IMR-90 (cell line): ENCODE measurements around the gene TRIO. TPM values are rescaled to one million over a fixed set of nuclear protein-coding genes. Genes with fewer than 3 reads are reported as not detected.

ENCODE experiments used
- ATAC-seq: fragments of 200-7000 bp; cut with Tn5 transposase; 2 replicates; pipeline ENCODE4 v1.9.1; 2020; ENCODE audit warnings: low read depth, mild to moderate bottlenecking, moderate library complexity
- BruUV-seq: library from RNA; stranded (reverse); fragments of 400-500 nt; replicated peaks from 2 replicates; lab custom pipeline; 2021; lab: Mats Ljungman, UMichigan
- CTCF ChIA-PET: fragments of 300-600 bp; formaldehyde crosslinking; extraction: SDS; loops from one replicate; lab custom pipeline; 2021; ENCODE audit warnings: antibody characterized with exemption; lab: Yijun Ruan, JAX
- POLR2A ChIA-PET: fragments of 300-600 bp; sonication (Branson Sonifier 250); formaldehyde crosslinking; loops from one replicate; lab custom pipeline; 2022; ENCODE audit warnings: antibody characterized with exemption; ENCODE audit not compliant: unreplicated experiment; lab: Charles Lee
- DNase-seq: peaks from one replicate; pipeline ENCODE4 v3.0.0; 2013
- H2AFZ ChIP-seq: replicated peaks from 2 replicates; pipeline ENCODE3; 2013; ENCODE audit warnings: low read length, mild to moderate bottlenecking; ENCODE audit not compliant: poor library complexity
- H2AK5ac ChIP-seq: 2 replicates; pipeline ENCODE4 v1.6.1; 2013; ENCODE audit warnings: low read depth, low read length, inconsistent platforms
- H2AK9ac ChIP-seq: replicated peaks from 2 replicates; pipeline ENCODE3; 2013; ENCODE audit warnings: mild to moderate bottlenecking, low read depth, low read length, moderate library complexity; ENCODE audit not compliant: poor library complexity
- H2BK120ac ChIP-seq: 2 replicates; pipeline ENCODE4 v1.6.1; 2013; ENCODE audit warnings: low read depth, low read length, inconsistent platforms
- H2BK15ac ChIP-seq: 3 replicates; pipeline ENCODE4 v1.6.1; 2013; ENCODE audit warnings: low read depth, low read length, inconsistent platforms
- H2BK20ac ChIP-seq: 2 replicates; pipeline ENCODE4 v1.6.1; 2013; ENCODE audit warnings: low read depth, mild to moderate bottlenecking, inconsistent platforms, low read length, moderate library complexity
- H2BK5ac ChIP-seq: 2 replicates; pipeline ENCODE4 v1.6.1; 2013; ENCODE audit warnings: mild to moderate bottlenecking, low read depth, low read length, inconsistent platforms; ENCODE audit not compliant: poor library complexity, severe bottlenecking
- H3K14ac ChIP-seq: replicated peaks from 2 replicates; pipeline ENCODE4 v1.6.1; 2013; ENCODE audit warnings: low read depth, low read length, inconsistent platforms
- H3K18ac ChIP-seq: 2 replicates; pipeline ENCODE4 v1.6.1; 2013; ENCODE audit warnings: low read depth, low read length, control low read depth
- H3K23ac ChIP-seq: 2 replicates; pipeline ENCODE4 v1.6.1; 2013; ENCODE audit warnings: low read depth, low read length, inconsistent platforms
- H3K27ac ChIP-seq: 2 replicates; pipeline ENCODE4 v1.5.1; 2013; ENCODE audit warnings: mild to moderate bottlenecking, control low read depth, low read length; ENCODE audit not compliant: insufficient read depth
- H3K27me3 ChIP-seq: 2 replicates; pipeline ENCODE4 v1.6.1; 2013; ENCODE audit warnings: low read length; ENCODE audit not compliant: control insufficient read depth, insufficient read depth
- H3K36me3 ChIP-seq: 2 replicates; pipeline ENCODE4 v1.6.1; 2013; ENCODE audit warnings: low read length, mixed read lengths; ENCODE audit not compliant: control insufficient read depth, insufficient read depth
- H3K4ac ChIP-seq: 2 replicates; pipeline ENCODE4 v1.6.1; 2013; ENCODE audit warnings: low read depth, low read length, inconsistent platforms
- H3K4me1 ChIP-seq: 2 replicates; pipeline ENCODE4 v1.6.1; 2013; ENCODE audit warnings: low read length, mixed read lengths; ENCODE audit not compliant: control insufficient read depth, insufficient read depth
- H3K4me2 ChIP-seq: 2 replicates; pipeline ENCODE4 v1.6.1; 2013; ENCODE audit warnings: low read depth, mild to moderate bottlenecking, control low read depth, low read length, moderate library complexity
- H3K4me3 ChIP-seq: 2 replicates; pipeline ENCODE4 v1.5.1; 2013; ENCODE audit warnings: low read depth, mild to moderate bottlenecking, control low read depth, low read length, moderate library complexity; ENCODE audit not compliant: insufficient read depth
- H3K56ac ChIP-seq: 2 replicates; pipeline ENCODE4 v1.6.1; 2013; ENCODE audit warnings: low read length, inconsistent platforms; ENCODE audit not compliant: insufficient read depth; ENCODE audit errors: extremely low read depth
- H3K79me1 ChIP-seq, 2 experiments: 2 replicates each; pipeline ENCODE4 v1.6.1; 2013; ENCODE audit warnings: low read length in 2 of 2, inconsistent platforms in 1 of 2, low read depth in 1 of 2
- H3K9ac ChIP-seq: 2 replicates; pipeline ENCODE4 v1.6.1; 2013; ENCODE audit warnings: low read depth, low read length, control low read depth
- H3K9me1 ChIP-seq: 2 replicates; pipeline ENCODE4 v1.6.1; 2013; ENCODE audit warnings: low read length, inconsistent platforms; ENCODE audit not compliant: insufficient read depth
- H3K9me3 ChIP-seq: 2 replicates; pipeline ENCODE4 v1.6.1; 2013; ENCODE audit warnings: low read length; ENCODE audit not compliant: control insufficient read depth, insufficient read depth
- H4K20me1 ChIP-seq: 2 replicates; pipeline ENCODE4 v1.6.1; 2013; ENCODE audit warnings: low read length, inconsistent platforms; ENCODE audit not compliant: insufficient read depth
- H4K5ac ChIP-seq: 2 replicates; pipeline ENCODE4 v1.6.1; 2013; ENCODE audit warnings: mild to moderate bottlenecking, low read depth, low read length, control low read depth
- H4K8ac ChIP-seq, 2 experiments: 2 replicates each; pipeline ENCODE4 v1.6.1; 2013; ENCODE audit warnings: low read depth in 2 of 2, low read length in 2 of 2, control low read depth in 1 of 2, inconsistent platforms in 1 of 2
- H4K91ac ChIP-seq: 2 replicates; pipeline ENCODE4 v1.6.1; 2013; ENCODE audit warnings: low read depth, low read length, inconsistent platforms; ENCODE audit not compliant: insufficient read depth
- BHLHE40 ChIP-seq: fragments of 150-350 bp; IDR thresholded peaks from 2 replicates; pipeline ENCODE4 v1.6.1; 2016; ENCODE audit warnings: mild to moderate bottlenecking, low read depth, low read length
- CEBPB ChIP-seq: IDR thresholded peaks from 2 replicates; pipeline ENCODE4 v1.6.1; 2012; ENCODE audit warnings: low read depth, low read length, improper control_type of control experiment
- CTCF ChIP-seq: conservative IDR thresholded peaks from 2 replicates; pipeline ENCODE4 v1.5.1; 2012; ENCODE audit warnings: mild to moderate bottlenecking, low read depth, low read length, improper control_type of control experiment
- MAFK ChIP-seq: IDR thresholded peaks from 2 replicates; pipeline ENCODE4 v1.6.1; 2012; ENCODE audit warnings: low read depth, low read length, improper control_type of control experiment
- MAZ ChIP-seq: IDR thresholded peaks from 2 replicates; pipeline ENCODE4 v1.6.1; 2012; ENCODE audit warnings: low read depth, mild to moderate bottlenecking, low read length, improper control_type of control experiment, moderate library complexity, borderline replicate concordance
- MXI1 ChIP-seq: IDR thresholded peaks from 2 replicates; pipeline ENCODE4 v1.6.1; 2012; ENCODE audit warnings: low read depth, mild to moderate bottlenecking, low read length, moderate library complexity, borderline replicate concordance
- NFE2L2 ChIP-seq: fragments of 150-350 bp; IDR thresholded peaks from 2 replicates; pipeline ENCODE4 v1.6.1; 2016; ENCODE audit warnings: low read depth, mild to moderate bottlenecking, low read length
- POLR2A ChIP-seq: IDR thresholded peaks from 2 replicates; pipeline ENCODE4 v1.6.1; 2012; ENCODE audit warnings: mild to moderate bottlenecking, low read depth, low read length
- USF2 ChIP-seq: fragments of 150-350 bp; IDR thresholded peaks from 2 replicates; pipeline ENCODE4 v1.6.1; 2017; ENCODE audit warnings: mild to moderate bottlenecking, antibody characterized with exemption, low read length, low read depth
- WGBS, 2 experiments: methylation state at CpG; one replicate each; pipeline versions ENCODE4 v1.1.5 to v1.1.7; 2013; ENCODE audit warnings: missing lambda C conversion rate in 2 of 2; ENCODE audit not compliant: insufficient read length in 1 of 2; ENCODE audit errors: extremely low coverage in 2 of 2; 5-methylcytosine and 5-hydroxymethylcytosine counted together
- dilution Hi-C: fragments of 300-500 bp; cut with HindIII; formaldehyde crosslinking; loops from one replicate; pipeline ENCODE4 v1.14.3; 2018; ENCODE audit warnings: low sequenced_read_pairs; ENCODE audit not compliant: unreplicated experiment
- in situ Hi-C: fragments of 300-500 bp; cut with MboI; formaldehyde crosslinking; loops from 3 replicates; pipeline ENCODE4 v1.14.3; 2019; ENCODE audit warnings: low sequenced_read_pairs, inconsistent platforms, mixed read lengths
- intact Hi-C: fragments of 100-400 bp; cut with micrococcal nuclease; formaldehyde crosslinking; loops from 2 replicates; pipeline ENCODE4 v1.10.0; 2022
- polyA plus RNA-seq, 3 experiments: library from polyadenylated mRNA; depleted of rRNA; stranded (reverse); fragments of >200 nt; gene quantifications; 2 replicates each; pipeline ENCODE4 v1.2.3, GENCODE V29; 2012; ENCODE audit warnings: low replicate concordance in 1 of 3
- total RNA-seq: library from RNA; depleted of rRNA; stranded (reverse); fragments of >200 nt; gene quantifications from 2 replicates; pipeline ENCODE4 v1.2.3, GENCODE V29; 2012

The TRIO gene
- total and polyA plus RNA-seq, 2 of the 4 experiments (the other 2 are of a cell fraction): 206 to 522 TPM

- H2BK15ac ChIP-seq: no peak overlapping the region
- no peak overlapping the region for H4K8ac ChIP-seq
- no peak for DNase-seq
- H2BK20ac ChIP-seq: no peak overlapping the region
- H3K18ac ChIP-seq: no peak overlapping the region
- H3K4me2 ChIP-seq: no peak overlapping the region
- TF ChIP-seq MXI1 (no peak), CTCF (no peak), BHLHE40 (no peak), MAFK (no peak), USF2 (no peak), CEBPB (no peak), POLR2A (no peak), MAZ (no peak), NFE2L2 (no peak)
- no peak overlapping the region for H3K4ac ChIP-seq
- peaks cover 19% of the 10 kb centered on the region for H3K36me3 ChIP-seq
- no peak for ATAC-seq
- H3K27me3 ChIP-seq: no peaks in the 10 kb centered on the region
- no peak overlapping the region for H3K27ac ChIP-seq
- CTCF ChIA-PET: no interaction called here
- H3K9me1 ChIP-seq: peaks cover 24% of the 10 kb centered on the region
- no peak overlapping the region for H3K4me3 ChIP-seq
- in situ Hi-C loops: no loop called here
- intact Hi-C loops: no loop called here
- peaks cover 96% of the 10 kb centered on the region for H4K20me1 ChIP-seq
- H3K56ac ChIP-seq: no peak overlapping the region
- H2AK9ac ChIP-seq: no peak overlapping the region
- no peak overlapping the region for H3K23ac ChIP-seq
- no TSS peak for BruUV-seq
- no peak overlapping the region for H3K9ac ChIP-seq
- no peak overlapping the region for H3K14ac ChIP-seq
- no peak overlapping the region; the same call in 1 of the 2 replicates for H2AK5ac ChIP-seq
- dilution Hi-C loops: no loop called here
- H4K5ac ChIP-seq: no peak overlapping the region
- H2AFZ ChIP-seq: no peak overlapping the region
- POLR2A ChIA-PET: no interaction called here
- H2BK5ac ChIP-seq: peak overlapping the region; percentile 11
- H3K9me3 ChIP-seq: peaks cover 4% of the 10 kb centered on the region; the same call in 1 of the 2 replicates
- peaks cover 0 to 33% of the 10 kb centered on the region in 2 experiments; a peak in 1 of 4 replicates for H3K79me1 ChIP-seq
- H3K4me1 ChIP-seq: peaks cover 42% of the 10 kb centered on the region
- WGBS, 2 experiments: no CpG with 5 or more reads among the region's 5 CpGs
- no peak overlapping the region for H4K91ac ChIP-seq
- H2BK120ac ChIP-seq: no peak overlapping the region
These were observed 113.0 kb downstream of the TRIO start for GRCh38 chr5:14256026-14256690.
